Measurements from ENCODE around the gene AGL.
A peak's percentile ranks its signal among the peaks of the same experiment; 100 is the strongest.

The AGL gene

GRCh38 chr1:99963041-99963795 lies 113.1 kb downstream of the AGL start:
- TF ChIP-seq CTCF (IDR thresholded peaks at IDR 0.05; ENCODE audit: low read depth, low read length) = no peak
- no peak overlapping the region for H3K4me3 ChIP-seq (ENCODE audit: low read depth, low read length)
- peak; percentile 66 for DNase-seq (ENCODE audit: low read depth, low spot score)
- in situ Hi-C loops (cut with HindIII; ENCODE audit: low sequenced_read_pairs) = no loop called here

- no peak overlapping the region for H3K4me3 ChIP-seq (ENCODE audit: low read depth, low read length)
- in situ Hi-C loops (cut with HindIII; ENCODE audit: low sequenced_read_pairs) = no loop called here
- no peak for TF ChIP-seq CTCF (IDR thresholded peaks at IDR 0.05; ENCODE audit: low read depth, low read length)
- no peak for DNase-seq (ENCODE audit: low read depth, low spot score)
These were observed 114.6 kb downstream of the AGL start for GRCh38 chr1:99964806-99965205.

- no peak for TF ChIP-seq CTCF (IDR thresholded peaks at IDR 0.05; ENCODE audit: low read depth, low read length)
- DNase-seq (ENCODE audit: low read depth, low spot score) = no peak
- in situ Hi-C loops (cut with HindIII; ENCODE audit: low sequenced_read_pairs) = no loop called here
- H3K4me3 ChIP-seq (ENCODE audit: low read depth, low read length) = no peak overlapping the region
These were observed 115.7 kb downstream of the AGL start for GRCh38 chr1:99965646-99966375.

- DNase-seq (ENCODE audit: low read depth, low spot score) = no peak
- TF ChIP-seq CTCF (IDR thresholded peaks at IDR 0.05; ENCODE audit: low read depth, low read length) = no peak
- no peak overlapping the region for H3K4me3 ChIP-seq (ENCODE audit: low read depth, low read length)
- in situ Hi-C loops (cut with HindIII; ENCODE audit: low sequenced_read_pairs) = no loop called here
These were observed 118.1 kb downstream of the AGL start for GRCh38 chr1:99968214-99968613.

DNA sequence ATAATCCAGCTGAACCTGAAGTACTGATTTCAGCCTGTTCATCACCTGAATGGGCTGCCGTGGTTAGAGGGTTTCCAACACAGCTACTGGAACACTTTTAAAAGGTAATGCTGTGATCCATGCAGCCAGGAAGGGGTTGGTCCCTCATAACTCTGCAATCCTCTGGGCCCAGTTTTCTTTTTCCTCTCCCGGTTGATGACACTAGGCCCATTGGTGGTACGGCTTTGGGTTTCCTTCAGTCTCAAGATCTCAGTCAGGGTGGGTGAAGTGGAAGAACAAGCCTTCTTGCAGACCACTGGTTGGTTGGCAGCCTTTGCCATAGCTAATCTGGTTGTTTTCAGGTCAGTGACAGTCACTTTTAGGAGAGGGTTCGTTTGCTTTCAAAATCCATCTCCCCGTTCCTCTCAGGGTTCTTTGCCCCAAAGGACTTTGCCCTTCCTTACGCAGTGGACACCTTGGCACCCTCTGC lies 119.1 kb downstream of the AGL start:
- in situ Hi-C loops (cut with HindIII; ENCODE audit: low sequenced_read_pairs) = no loop called here
- peak overlapping the region; percentile 68 for H3K4me3 ChIP-seq (ENCODE audit: low read depth, low read length)
- no peak for DNase-seq (ENCODE audit: low read depth, low spot score)
- TF ChIP-seq CTCF (IDR thresholded peaks at IDR 0.05; ENCODE audit: low read depth, low read length) = no peak

- in situ Hi-C loops (cut with HindIII; ENCODE audit: low sequenced_read_pairs) = no loop called here
- peak within 1 kb of the TSS; percentile 68 for H3K4me3 ChIP-seq (ENCODE audit: low read depth, low read length)
These were observed 119.8 kb downstream of the AGL start, which contains the start of gene SLC35A3 for GRCh38 chr1:99969729-99970621. Gene SLC35A3 (plus strand): TSS chr1:99969996. CDS start chr1:99993555, 23,559 bp downstream.

More at GRCh38 chr1:99969729-99970621, 119.8 kb downstream of the AGL start, which contains the start of gene SLC35A3:
- TF ChIP-seq CTCF (IDR thresholded peaks at IDR 0.05; ENCODE audit: low read depth, low read length) = no peak
- peak; percentile 63 for DNase-seq (ENCODE audit: low read depth, low spot score)

Measured in astrocyte of the spinal cord (primary cell).